HG03066 (cell line): ENCODE results near the gene NFE2.

Source experiments
- ATAC-seq: cut with Tn5 transposase; IDR thresholded peaks from one replicate; pipeline ENCODE4 v1.9.1; 2021; ENCODE audit warnings: low read depth; ENCODE audit not compliant: unreplicated experiment

Gene NFE2

DNA sequence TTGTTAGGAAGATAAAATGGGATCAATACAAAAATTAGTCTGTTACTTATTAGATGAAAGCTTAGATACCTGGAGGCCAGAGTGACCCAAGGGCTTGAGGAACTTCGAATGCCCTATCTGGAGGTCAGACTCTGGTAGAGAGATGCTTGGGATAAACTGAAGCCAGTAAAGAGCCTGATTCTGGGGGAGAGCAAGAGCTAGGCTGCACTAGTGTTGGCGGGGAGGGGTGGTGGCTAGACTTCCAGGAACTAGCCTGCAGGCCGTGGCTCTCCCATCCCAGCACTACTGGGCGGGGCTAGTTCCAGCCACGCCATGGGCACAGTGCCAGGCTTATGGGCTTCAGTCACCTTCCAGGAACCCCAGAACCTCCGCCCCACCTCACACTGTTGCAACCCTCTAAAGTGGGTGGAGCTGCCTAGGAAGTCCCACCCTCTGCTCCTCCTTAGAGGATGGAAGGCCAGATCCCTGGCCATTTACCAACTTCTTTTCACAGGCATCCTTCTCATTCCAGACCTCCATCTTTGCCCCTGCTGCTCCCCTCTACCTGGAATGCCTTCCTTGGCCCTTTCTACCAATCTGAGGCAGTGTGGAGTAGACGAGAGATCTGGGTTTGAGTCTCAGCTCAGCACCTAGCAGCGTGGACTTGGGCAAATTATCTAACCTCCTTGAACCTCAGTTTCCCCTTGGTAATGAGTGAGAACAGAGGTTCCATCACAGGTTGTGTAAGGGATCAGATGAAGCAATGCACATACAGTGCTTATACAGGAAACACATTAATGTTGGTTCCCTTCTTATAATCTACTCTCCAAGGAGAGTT, 6.3 kb upstream of the NFE2 start:
- no peak for ATAC-seq

DNA sequence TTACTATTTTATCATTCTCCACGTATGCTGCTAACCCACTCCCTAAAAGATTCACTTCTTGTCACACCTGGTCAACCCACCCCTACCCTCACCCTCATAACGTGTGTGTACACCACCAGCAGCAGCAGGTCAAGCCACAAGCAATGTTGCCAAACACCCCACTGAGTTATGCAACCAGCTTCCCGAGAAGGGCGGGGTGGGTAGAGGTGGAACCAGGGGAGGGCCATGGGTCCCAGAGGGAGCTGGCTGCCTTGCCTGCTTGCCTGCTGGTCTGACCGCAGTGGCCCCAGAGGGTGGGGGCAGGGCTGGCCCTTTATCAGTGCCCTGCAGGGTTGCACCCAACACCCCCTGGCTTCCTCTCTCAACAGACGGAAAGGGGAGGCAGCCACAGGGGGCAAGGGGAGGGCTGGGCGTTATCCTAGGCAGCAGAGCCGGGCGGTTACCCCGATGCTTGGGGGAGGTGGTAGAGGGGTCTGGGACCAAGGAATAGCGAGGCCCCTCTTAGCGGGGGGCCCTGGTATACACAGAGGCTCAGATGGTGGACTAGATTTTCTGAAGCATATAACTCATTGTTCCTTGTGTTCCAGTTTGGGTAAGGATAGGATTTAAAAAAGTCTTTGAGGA, 3.5 kb upstream of the NFE2 start:
- ATAC-seq: no peak

DNA sequence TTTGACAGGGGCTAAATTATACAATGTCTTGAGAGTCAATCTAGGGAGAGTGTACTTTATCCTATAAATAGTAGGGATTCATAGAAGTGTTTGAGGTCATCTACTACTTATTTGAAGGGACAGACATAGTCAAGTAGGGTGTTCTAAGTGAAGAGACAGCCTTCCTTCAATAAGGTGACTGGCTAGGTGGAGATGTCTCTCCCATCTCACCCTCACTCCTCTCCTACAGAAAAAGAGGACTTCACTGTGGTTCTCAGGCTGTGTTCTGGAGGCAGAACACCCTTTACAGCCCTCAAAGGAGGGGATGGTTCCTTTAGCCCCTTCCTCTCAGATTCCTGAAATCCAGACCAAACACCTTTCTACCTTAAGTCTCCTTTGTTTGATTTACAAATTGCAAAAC, 2.8 kb upstream of the NFE2 start:
- ATAC-seq: no peak

DNA sequence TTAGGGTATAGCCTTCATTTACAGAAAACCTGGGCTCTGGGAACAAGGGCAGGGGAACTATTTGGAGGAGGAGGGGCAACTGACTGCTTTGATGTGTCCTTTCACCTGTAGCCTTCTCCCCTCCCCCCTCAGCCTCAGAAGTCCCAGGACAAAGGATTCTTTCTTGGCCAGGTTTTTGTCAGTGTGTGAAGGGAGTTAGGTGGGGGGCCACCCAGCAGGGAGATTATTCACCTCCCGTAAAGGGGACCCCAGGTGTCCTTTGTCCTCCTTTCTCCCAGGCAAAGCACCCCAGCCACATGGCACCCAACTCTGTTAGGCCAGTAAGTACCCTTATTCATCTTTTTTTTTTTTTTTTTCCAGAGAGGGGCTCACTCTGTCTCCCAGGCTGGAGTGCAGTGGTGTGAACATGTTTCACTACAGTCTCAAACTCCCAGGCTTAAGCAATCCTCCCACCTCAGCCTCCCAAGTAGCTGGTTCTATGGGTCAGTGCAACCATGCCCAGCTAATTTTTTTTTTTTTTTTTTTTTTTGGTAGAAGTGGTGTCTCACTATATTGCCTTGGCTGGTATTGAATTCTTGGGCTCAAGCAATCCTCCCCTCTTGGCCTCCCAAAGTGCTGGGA, 723 bp upstream of the NFE2 start:
- ATAC-seq: no peak

DNA sequence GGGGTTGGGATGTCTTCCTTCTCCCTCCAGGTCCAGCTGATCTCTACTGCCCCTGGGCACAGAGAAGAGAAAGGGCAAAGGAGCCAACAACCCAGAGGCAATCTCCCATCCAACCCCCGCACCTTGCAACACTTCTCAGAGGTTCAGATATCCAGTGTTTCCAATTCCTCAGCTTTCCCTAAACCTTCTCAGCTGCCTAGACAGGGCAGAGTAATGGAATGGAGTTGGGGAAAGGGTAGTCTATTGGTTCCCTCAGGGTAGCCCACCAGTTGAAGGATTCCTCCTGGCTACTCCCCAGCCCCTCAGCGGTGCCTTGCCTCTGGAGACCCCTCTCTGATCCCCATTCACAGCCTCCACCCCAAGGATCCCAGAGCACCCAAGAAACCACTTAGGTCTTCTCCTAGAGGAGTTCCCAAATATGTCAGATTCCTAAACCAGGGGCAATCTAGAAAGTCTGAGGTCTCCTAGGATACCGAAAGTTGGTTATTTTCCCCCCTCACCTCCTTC, 537 bp downstream of the NFE2 start:
- ATAC-seq: no peak

GRCh38 chr12:54299515-54300224, 1.1 kb downstream of the NFE2 start:
- ATAC-seq: no peak

GRCh38 chr12:54298904-54299303, 1.9 kb downstream of the NFE2 start:
- ATAC-seq: no peak

DNA sequence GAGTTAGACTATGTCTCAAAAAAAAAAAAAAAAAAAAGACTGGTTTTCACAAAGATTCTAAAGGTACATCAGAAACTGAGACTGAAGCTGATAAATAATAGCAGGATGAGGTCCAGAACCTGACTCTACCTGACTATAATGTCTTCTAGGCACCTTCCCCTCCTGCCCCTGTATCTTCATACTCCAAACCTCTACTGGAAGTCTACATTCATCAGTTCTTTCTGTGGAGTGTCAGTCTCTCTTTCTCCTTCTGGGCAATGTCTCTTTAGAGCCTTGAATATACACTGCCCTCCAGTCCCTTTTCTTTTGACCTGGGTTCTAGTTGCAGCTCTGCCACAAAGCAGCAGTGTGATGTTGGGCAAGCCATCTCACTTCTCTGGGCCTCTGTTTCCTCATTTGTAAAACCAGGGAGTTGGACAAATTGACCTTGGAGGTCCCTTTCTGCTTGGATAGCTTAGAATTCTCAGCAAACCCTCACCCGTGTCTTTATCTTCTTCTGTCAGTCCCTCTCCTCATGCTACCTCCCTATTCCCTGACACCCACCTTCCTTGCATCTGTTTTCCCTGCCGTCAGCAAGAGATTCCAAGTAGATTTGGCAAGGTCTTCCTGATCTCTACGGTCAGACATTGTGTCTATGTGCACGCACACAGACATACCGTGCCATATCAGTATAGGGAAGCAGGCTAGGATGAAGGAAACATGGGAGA, 4.3 kb downstream of the NFE2 start:
- ATAC-seq: no peak

DNA sequence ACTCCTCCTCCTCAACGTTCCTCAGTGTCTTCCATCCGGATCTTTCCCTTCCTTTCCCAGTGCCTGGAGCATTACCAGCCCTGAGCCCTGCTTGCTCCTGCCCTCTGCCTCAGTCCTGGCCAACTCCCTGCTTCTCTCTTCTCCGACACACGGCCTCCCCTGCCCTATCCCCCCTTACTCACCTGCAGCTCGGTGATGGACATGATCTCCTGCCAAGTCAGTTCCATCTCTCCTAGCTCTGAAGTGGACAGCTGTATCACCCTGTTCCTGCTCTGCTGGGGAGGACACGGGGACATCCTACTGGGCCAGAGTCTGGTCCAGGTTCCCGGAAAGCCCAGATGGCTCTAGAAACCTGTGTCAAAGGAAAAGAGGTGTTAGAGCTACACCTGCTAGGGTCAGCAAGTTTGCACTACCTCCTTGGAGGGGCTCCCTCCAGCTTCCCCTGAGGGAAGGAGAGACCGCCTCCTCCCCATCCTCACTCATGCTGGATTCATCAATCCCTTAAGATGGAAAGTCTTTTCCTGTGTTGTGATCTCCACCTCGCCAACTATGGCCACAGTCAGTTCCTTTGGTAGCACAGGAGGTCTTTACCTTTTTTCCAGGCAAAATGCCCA, 5.8 kb downstream of the NFE2 start:
- ATAC-seq: no peak

- no peak for ATAC-seq
These were observed 6.5 kb downstream of the NFE2 start for GRCh38 chr12:54294152-54294952.

GRCh38 chr12:54292931-54293241, 7.9 kb downstream of the NFE2 start:
- ATAC-seq: no peak

DNA sequence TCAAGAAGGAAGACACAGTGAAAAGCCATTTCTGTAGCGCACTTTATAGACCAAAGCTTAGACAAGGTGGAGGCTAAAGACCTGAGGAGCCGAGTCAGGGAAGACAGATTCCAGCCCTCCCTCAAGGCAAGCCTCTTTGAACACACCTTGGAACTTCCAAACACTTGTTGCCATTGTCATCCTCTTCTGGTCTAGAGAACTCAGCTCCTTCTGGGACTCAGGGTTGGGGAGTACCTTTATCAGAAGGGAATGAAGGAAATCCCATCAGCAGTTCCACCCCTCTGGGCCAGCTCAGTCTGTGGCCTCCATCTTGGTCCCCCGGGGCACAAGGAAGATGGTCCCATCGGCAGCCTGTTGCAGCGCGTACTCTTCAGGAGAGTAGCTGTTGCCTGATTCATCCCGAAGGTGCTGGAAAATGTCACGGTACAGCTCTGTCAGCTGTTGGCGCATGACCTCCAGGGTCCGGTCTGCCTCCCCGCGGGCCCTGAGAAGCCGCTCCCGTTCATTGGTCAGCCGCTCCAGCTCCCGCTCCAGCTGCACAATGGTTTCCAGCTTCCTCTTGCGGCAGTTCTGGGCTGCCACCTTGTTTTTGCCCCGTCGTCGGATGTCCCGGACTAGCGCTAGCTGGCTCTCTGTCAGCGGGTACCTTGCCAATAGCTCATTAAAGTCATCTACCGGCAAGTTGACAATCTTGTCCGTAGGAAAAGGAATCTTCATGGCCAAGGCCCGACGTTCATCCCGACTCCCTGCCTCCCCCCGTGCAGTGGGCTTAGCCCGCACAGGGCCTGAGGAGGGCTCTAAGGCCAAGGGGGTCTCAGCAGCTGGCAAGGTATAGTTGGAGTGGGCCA, 8.5 kb downstream of the NFE2 start:
- ATAC-seq: no peak

DNA sequence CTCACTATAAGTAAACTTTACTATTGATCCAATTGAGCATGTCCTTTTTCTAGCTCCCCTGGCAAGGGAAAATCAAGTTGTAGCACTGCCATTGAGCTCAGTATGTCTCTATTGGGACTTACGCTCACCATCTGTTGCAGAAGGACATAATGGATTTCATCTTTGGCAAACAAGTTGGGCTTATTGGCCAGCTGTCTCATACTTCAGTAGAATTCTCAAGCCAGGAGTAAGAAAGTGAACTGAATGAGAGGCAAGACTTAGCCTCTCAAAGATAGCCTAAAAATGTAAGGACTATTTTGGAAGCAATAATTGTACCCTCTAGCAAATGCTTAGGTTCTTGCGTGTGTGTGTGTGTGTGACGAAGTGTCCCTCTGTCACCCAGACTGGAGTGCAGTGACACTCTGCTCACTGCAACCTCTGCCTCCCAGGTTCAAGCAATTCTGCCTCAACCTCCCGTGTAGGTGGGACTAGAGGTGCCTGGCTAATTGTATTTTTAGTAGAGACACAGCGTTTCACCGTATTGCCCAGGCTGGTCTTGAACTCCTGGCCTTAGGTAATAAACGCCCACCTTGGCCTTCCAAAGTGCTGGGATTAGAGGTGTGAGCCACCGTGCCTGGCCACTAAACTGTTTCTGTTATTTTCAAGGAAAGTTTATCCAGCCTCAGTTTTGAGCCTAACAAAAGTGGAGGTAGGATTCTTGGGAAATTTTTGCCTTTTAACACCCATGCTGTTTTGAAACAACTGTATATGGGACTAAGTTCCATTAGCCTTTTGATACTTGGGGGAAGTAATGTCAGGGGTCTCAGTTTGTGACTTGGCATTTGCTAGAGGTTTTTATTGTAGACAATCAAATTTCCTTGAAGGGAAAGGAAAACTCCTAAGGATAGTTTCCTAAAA, 13.3 kb downstream of the NFE2 start:
- ATAC-seq: no peak

- ATAC-seq: no peak
These were observed 14.5 kb downstream of the NFE2 start for GRCh38 chr12:54286042-54287030.

DNA sequence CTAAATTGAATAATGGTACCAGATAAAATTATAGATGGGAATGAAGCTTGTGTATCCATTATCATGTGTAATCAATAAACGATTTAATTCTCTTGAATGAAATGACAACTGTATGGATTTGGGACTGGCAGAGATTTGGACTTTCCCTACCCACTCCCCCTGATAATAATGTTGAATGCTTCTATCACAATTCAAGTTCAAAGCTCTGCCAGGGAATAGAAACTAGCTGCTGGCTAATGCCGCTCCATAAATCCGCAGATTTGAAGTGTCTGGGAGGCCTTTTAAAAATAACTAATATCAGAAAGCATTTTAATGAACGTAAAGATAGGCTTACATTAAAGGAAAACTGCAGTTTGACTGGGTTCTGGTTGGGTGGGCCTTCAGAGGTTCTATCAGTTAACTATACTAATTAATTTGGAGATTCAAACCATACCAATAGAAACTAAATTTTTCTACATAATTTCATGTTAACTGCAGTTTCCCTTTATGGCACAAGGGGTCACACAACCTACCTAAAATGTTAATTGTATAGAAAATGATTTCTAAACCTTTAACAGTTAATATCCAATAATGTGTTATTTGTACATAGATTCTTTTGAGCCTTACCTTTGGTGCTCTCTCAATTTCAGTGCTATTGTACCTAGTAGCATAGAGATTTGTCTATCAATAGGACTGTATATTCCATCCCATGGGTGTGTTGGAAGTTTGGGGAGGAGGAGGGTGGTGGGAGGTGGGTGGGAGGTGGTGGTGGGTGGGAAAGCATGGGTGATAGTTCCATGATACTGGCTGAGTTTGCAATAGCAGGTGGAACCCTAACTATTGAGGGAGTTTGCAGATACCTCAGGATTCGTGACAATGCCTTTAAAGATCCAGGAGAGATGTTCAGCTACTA, 15.4 kb downstream of the NFE2 start:
- no peak for ATAC-seq
